Psoas muscle (tissue), 8 donors: ENCODE results near the gene EXOSC2. TPM values are rescaled to one million over a fixed set of nuclear protein-coding genes. Genes with fewer than 3 reads are reported as not detected.

Experiments
- ATAC-seq, 4 donors: fragments of 200-7000 bp; cut with Tn5 transposase; one replicate each; pipeline ENCODE4 v1.9.1; 2020; ENCODE audit warnings: moderate library complexity in 3 of 4, mild to moderate bottlenecking in 2 of 4
- DNase-seq, 2 donors: peaks; one replicate each; pipeline ENCODE4 v3.0.0-alpha.2; 2020
- H3K27ac ChIP-seq: fragments of 200-600 bp; one replicate; pipeline ENCODE4 v1.8.0; 2022
- H3K27me3 ChIP-seq, 3 donors: fragments of 200-600 bp in 1 of 3; one replicate each; pipeline versions ENCODE4 v1.6.1 to v1.8.0; 2013 to 2022; ENCODE audit warnings: low read length in 2 of 3, mild to moderate bottlenecking in 2 of 3, moderate library complexity in 1 of 3; ENCODE audit not compliant: insufficient read depth in 3 of 3
- H3K36me3 ChIP-seq, 2 donors: fragments of 200-600 bp in 1 of 2; one replicate each; pipeline versions ENCODE4 v1.6.1 to v1.8.0; 2013 to 2022; ENCODE audit warnings: low read depth in 1 of 2, mild to moderate bottlenecking in 1 of 2, moderate library complexity in 1 of 2; ENCODE audit not compliant: insufficient read depth in 1 of 2
- H3K4me1 ChIP-seq: fragments of 200-600 bp; one replicate; pipeline ENCODE4 v1.8.0; 2022
- H3K4me3 ChIP-seq: fragments of 200-600 bp; one replicate; pipeline ENCODE4 v1.8.0; 2022; ENCODE audit warnings: mild to moderate bottlenecking
- H3K9me3 ChIP-seq: fragments of 200-600 bp; one replicate; pipeline ENCODE4 v1.8.0; 2022
- CTCF ChIP-seq: fragments of 200-600 bp; IDR thresholded peaks from one replicate; pipeline ENCODE4 v1.8.0; 2022; ENCODE audit warnings: antibody characterized with exemption
- WGBS, 3 donors: extraction: QIAGEN DNeasy Blood & Tissue Kit; methylation state at CpG; one replicate each; pipeline versions ENCODE4 v1.1.6 to v1.1.7; 2013; 5-methylcytosine and 5-hydroxymethylcytosine counted together
- intact Hi-C, 2 donors: fragments of 100-400 bp; cut with DNase I; formaldehyde crosslinking; loops; one replicate each; pipeline versions ENCODE4 v1.11.0 to v1.14.2; 2022
- polyA plus RNA-seq, 3 donors: library from polyadenylated mRNA; stranded (reverse); fragments of 200-250 nt; gene quantifications; one replicate each; pipeline ENCODE4 v1.2.3, GENCODE V29; 2013
- total RNA-seq, 4 donors: library from RNA; stranded (reverse); fragmentation: NEBNext Ultra II Directional in 2 of 4; extraction: Animal tissue kit (Norgen Biotek cat#: 25700) in 2 of 4; gene quantifications; one replicate each; pipeline versions ENCODE4 v1.2.1 to v1.2.4, GENCODE V29; 2021 to 2023
- donor health status: healthy with polysubstance abuse.
- donor health status: DM: no; HTN: no; CAD: no; lungs with moderate emphysema.
- donor health status: Bipolar disorder and iron deficiency.
- donor health status: healthy.
- donor health status: DM: yes; HTN: yes; CAD: no.
- donor health status: DM: no; HTN: no; CAD: no.
- donor health status: DM: no; HTN: no; CAD: no.
- donor health status: DM: yes; HTN: yes; CAD: no.

The EXOSC2 gene
- total and polyA plus RNA-seq, 7 donors: 11.8 to 25.0 (median 15.5) TPM

- Histone ChIP-seq H3K4me1 (peaks cover 2% of the 10 kb centered on the region), H3K27me3 (peaks cover 0 to 28% (median 15%) of the 10 kb centered on the region in 3 donors), H3K27ac (no peak overlapping the region), H3K9me3 (no peaks in the 10 kb centered on the region), H3K36me3 (no peaks in the 10 kb centered on the region), H3K4me3 (no peak overlapping the region)
- intact Hi-C loops: no loop called here
- no peak for ATAC-seq
- no peak for TF ChIP-seq CTCF
- DNase-seq: no peak
- WGBS, 3 donors: 88 to 90% (median 89%) methylated on average over 6 of the region's 6 CpGs
Observed at GRCh38 chr9:130670644-130671043, 22.9 kb upstream of the EXOSC2 start.

- no peaks in the 10 kb centered on the region for H3K36me3 ChIP-seq
- TF ChIP-seq CTCF: no peak
- no peaks in the 10 kb centered on the region for H3K9me3 ChIP-seq
- ATAC-seq: peak in 1 of 4 donors; percentile 30
- H3K4me3 ChIP-seq: no peak overlapping the region
- peaks cover 0 to 11% (median 4%) of the 10 kb centered on the region in 3 donors for H3K27me3 ChIP-seq
- intact Hi-C loops: no loop called here
- H3K4me1 ChIP-seq: no peaks in the 10 kb centered on the region
- no peak for DNase-seq
- H3K27ac ChIP-seq: no peak overlapping the region
- WGBS, 3 donors: 49 to 70% (median 58%) methylated on average over 8 of the region's 8 CpGs
Observed at GRCh38 chr9:130672466-130672865, 21.1 kb upstream of the EXOSC2 start.

GRCh38 chr9:130672933-130673615 is 20.5 kb upstream of the EXOSC2 start:
- H3K27ac ChIP-seq: no peak overlapping the region
- ATAC-seq: no peak
- H3K36me3 ChIP-seq: no peaks in the 10 kb centered on the region
- 47 to 72% (median 57%) methylated on average over 12 of the region's 12 CpGs for WGBS, 3 donors
- no peaks in the 10 kb centered on the region for H3K4me1 ChIP-seq
- no peaks in the 10 kb centered on the region for H3K9me3 ChIP-seq
- no peak overlapping the region for H3K4me3 ChIP-seq
- no peak for TF ChIP-seq CTCF
- no peak for DNase-seq
- intact Hi-C loops: no loop called here
- peaks cover 0 to 7% (median 5%) of the 10 kb centered on the region in 3 donors for H3K27me3 ChIP-seq

- H3K27me3 ChIP-seq: peaks cover 0 to 8% (median 6%) of the 10 kb centered on the region in 3 donors
- H3K9me3 ChIP-seq: no peaks in the 10 kb centered on the region
- no peaks in the 10 kb centered on the region for H3K36me3 ChIP-seq
- H3K4me3 ChIP-seq: no peak overlapping the region
- H3K27ac ChIP-seq: no peak overlapping the region
- TF ChIP-seq CTCF: no peak
- 58 to 74% (median 61%) methylated on average over 13 of the region's 13 CpGs for WGBS, 3 donors
- ATAC-seq (no peak), DNase-seq (no peak)
- intact Hi-C loops: no loop called here
- H3K4me1 ChIP-seq: no peaks in the 10 kb centered on the region
Observed at GRCh38 chr9:130675396-130675795, 18.2 kb upstream of the EXOSC2 start.

- Histone ChIP-seq H3K4me3 (no peak overlapping the region), H3K27ac (no peak overlapping the region), H3K4me1 (peaks cover 10% of the 10 kb centered on the region), H3K9me3 (no peaks in the 10 kb centered on the region), H3K27me3 (peaks cover 0 to 14% (median 6%) of the 10 kb centered on the region in 3 donors), H3K36me3 (no peaks in the 10 kb centered on the region)
- intact Hi-C loops: no loop called here
- no peak for DNase-seq
- WGBS, 3 donors: 49 to 60% (median 57%) methylated on average over 7 of the region's 7 CpGs
- TF ChIP-seq CTCF: no peak
- no peak for ATAC-seq
Observed at GRCh38 chr9:130677252-130677651, 16.3 kb upstream of the EXOSC2 start.
